ENCODE data around the gene LCOR.

The LCOR gene

DNA sequence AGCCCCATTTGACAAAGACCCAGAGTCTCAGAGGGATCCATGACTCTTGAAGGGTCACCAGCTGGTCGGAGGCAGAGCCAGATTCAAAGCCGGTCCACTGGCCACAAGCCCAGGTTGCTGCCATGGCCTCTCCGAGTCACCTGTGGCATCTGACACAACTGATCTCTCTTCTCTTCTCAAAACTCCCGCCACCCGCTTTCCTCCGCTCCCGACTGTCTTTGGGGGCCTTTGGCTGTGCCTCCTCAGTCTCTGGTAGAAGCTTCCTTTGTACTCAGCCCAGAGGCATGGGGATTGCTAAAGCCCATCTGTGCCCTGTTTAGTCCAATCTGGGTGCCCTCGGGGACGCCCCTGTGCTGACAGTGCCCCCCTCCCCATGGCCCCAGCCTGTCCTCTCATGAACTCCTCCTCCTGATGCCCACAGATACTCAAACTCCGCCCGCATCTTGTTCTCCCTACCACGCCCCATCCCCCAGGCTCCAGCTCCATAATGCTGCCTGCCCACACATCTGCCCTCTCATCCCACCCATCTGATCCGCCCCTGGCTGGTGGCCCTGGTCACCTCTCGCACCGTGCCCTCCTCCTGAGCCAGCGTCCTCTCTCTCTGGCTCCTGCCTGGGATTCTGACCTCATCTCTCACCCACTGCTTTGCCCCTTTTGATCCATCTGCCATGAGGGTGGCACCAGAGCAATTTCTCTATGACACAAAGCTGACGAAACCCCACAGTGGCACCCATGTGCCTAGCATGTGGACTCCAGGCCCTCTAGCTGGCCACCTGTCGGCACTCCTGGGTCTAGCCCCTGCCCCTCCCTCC, 203.1 kb downstream of the LCOR start:
- no peak for DNase-seq

DNA sequence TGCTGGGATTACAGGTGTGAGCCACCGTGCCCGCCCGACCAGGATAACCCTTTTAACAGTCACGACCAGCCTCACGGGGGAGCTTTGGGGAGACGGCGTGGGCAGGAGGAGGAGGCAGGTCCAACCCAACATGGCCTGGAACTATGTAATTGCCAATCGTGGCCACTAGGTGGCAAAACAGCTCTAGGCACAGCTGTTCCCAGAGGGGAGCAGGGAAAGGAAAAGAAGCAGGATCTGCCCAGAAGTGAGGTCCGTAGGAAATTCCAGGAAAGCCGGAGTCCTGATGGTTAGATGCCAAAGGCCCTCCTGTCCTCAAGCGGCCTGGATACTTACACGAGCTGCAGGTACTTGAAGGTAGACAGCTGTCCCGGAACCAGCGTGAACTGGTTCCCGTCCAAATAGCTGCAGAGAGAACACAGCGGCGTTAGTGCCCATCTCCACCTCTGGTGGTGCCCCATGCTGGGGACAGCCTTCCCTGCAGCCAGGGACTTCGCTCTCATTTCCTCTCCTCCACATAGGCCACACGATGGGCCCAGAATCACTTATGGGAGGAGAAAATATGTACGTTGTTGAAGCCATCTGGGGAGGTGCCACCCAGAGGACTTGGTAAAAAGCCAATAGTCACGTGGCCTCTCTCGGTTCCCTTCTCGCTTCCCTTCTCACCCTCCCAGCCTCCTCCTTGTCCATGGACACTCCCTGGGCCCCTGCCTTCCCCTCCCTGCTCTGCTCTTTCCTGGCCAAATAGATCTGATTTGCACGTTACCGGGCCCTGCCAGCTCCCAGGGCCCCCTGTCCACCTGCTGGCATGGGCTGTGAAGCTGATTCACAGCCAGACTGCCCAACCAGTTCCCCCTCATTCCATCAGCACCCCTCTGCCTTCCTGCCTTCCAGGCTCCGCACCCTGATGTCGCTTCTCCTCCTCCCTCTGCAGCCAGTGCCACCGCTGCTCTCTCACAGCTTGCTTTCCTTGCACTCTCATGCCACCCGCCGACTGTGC, 205.6 kb downstream of the LCOR start:
- peak; percentile 66 to 71 for DNase-seq

DNA sequence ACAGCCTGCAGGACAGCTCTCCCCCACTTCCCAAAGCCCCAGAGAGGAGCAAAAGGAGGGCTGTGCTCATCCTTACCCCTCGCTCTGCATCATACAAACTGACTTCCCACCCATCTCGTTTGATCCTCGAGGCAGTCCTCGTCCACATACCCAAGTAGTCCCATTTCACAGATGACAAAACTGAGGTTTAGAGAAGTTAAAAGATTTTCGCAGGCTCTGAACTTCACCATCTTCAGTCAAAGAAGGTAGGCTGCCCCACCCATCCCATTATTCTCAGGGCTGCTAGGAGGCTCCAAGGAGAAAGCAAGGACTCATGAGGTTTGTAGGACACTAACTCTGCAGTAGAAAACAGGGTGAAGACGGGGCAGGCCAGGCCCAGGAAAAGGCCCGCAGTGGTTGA, 206.6 kb downstream of the LCOR start:
- DNase-seq, result no peak

- no peak for DNase-seq
These were observed 207.6 kb downstream of the LCOR start for GRCh38 chr10:97039538-97040247.

- DNase-seq, result no peak
These were observed 208.1 kb downstream of the LCOR start for GRCh38 chr10:97040248-97040584.

GRCh38 chr10:97040706-97041105, 208.6 kb downstream of the LCOR start:
- no peak for DNase-seq

- DNase-seq, result no peak
These were observed 210.0 kb downstream of the LCOR start for GRCh38 chr10:97042081-97042480.

DNA sequence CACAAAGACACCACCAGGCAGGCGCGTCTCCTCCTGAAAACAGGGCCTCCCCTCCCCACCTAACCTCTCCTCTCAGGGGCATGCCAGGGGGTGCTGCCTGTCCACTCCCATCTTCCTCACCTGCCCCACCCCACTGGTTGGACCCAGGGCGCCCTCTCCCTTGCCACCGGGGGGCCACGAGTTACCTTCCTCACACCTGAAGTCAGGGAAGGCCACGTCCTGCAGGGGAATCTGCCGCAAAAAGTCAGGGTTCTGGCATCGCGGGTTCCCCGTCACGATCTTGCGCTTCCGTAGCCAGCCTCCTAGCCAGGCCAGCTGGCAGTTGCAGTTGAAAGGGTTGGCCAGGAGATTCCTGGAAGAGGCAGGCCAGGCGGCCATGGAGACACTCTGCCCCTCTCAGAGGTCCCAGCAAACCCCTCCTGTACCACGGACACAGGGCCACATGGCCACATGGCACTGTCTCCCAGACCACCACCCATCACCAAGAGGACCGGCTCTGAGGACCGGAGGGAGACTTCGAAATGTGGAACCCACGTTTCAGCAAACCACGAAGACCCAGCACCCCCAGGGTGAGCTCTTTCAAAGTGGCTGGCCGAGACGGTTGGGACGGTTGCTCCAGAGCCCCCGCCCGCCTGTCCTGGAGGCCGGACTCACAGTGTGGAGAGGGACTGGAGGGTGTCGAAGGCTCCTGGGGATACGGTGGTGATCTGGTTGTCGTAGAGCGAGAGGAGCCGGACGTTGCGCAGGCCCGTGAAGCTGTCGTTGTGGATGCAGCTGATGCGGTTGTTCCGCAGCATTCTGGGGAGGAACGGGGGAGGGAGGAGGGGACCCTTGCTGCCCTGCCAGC, 210.8 kb downstream of the LCOR start:
- DNase-seq, result no peak

- DNase-seq, result no peak
These were observed 211.4 kb downstream of the LCOR start for GRCh38 chr10:97043563-97043855.

Data from NCI-H524 (cell line).